ENCODE results near the gene DLG4. TPM values are rescaled to one million over a fixed set of nuclear protein-coding genes. Genes with fewer than 3 reads are reported as not detected.
"Not testable (repeated sequence)": the region's sequence is repeated elsewhere in the genome, so short reads cannot be mapped to it uniquely, and the experiment has no call there.

Gene DLG4
- total and polyA plus RNA-seq, 10 donors, result 3.0 to 38.5 (median 23.5) TPM

- no peaks in the 10 kb centered on the region for H3K27me3 ChIP-seq (replicated peaks in 1 of 7)
- H3K27ac ChIP-seq, result no peak overlapping the region
- H3K4me1 ChIP-seq, result peaks cover 27 to 66% (median 48%) of the 10 kb centered on the region in 6 donors
- no peak overlapping the region for H3K4me3 ChIP-seq
- intact Hi-C loops (cut with DNase I; ENCODE audit: low total_unique reads), result no loop called here
- no peaks in the 10 kb centered on the region for H3K9me3 ChIP-seq
- TF ChIP-seq CTCF (IDR thresholded peaks at IDR 0.05 in 8 of 11, conservative IDR thresholded peaks at IDR 0.05 in 3 of 11) (no peak), POLR2A (IDR thresholded peaks at IDR 0.05) (no peak), POLR2AphosphoS5 (IDR thresholded peaks at IDR 0.05) (no peak)
- DNase-seq, result no peak
- peaks cover 0 to 54% (median 36%) of the 10 kb centered on the region in 6 donors for H3K36me3 ChIP-seq
- 91 to 95% (median 94%) methylated on average over 5 of the region's 5 CpGs for WGBS, 5 donors
These were observed 27.1 kb upstream of the DLG4 start for GRCh38 chr17:7246779-7247178.

GRCh38 chr17:7243838-7244237 is 24.2 kb upstream of the DLG4 start:
- TF ChIP-seq POLR2AphosphoS5 (IDR thresholded peaks at IDR 0.05), result peak in 2 of 3 donors; percentile 19 to 26
- H3K9me3 ChIP-seq; DNase-seq; H3K27me3 ChIP-seq (replicated peaks in 1 of 7); intact Hi-C loops (cut with DNase I; ENCODE audit: low total_unique reads): not testable (repeated sequence)
- Histone ChIP-seq H3K27ac (peak overlapping the region in 7 of 8 donors; percentile 96 to 99 (median 99)), H3K4me3 (peak overlapping the region in 2 of 8 donors; percentile 98 to 99), H3K36me3 (peaks cover 0 to 62% (median 45%) of the 10 kb centered on the region in 6 donors), H3K4me1 (peaks cover 28 to 64% (median 49%) of the 10 kb centered on the region in 6 donors)
- WGBS, 5 donors, result 83 to 92% (median 88%) methylated on average over 9 to 10 of the region's 10 CpGs

- Histone ChIP-seq H3K4me1 (peaks cover 25 to 60% (median 44%) of the 10 kb centered on the region in 6 donors), H3K27me3 (replicated peaks in 1 of 7) (no peaks in the 10 kb centered on the region), H3K9me3 (no peaks in the 10 kb centered on the region), H3K36me3 (peaks cover 0 to 62% (median 45%) of the 10 kb centered on the region in 6 donors), H3K4me3 (peak overlapping the region; percentile 69 to 99 (median 94)), H3K27ac (peak overlapping the region; percentile 85 to 99 (median 98))
- no peak for TF ChIP-seq CTCF (IDR thresholded peaks at IDR 0.05 in 8 of 11, conservative IDR thresholded peaks at IDR 0.05 in 3 of 11)
- no peak for TF ChIP-seq POLR2AphosphoS5 (IDR thresholded peaks at IDR 0.05)
- TF ChIP-seq POLR2A (IDR thresholded peaks at IDR 0.05), result no peak
- intact Hi-C loops (cut with DNase I; ENCODE audit: low total_unique reads), result no loop called here
- DNase-seq, result no peak
- 43 to 63% (median 52%) methylated on average over 2 of the region's 2 CpGs for WGBS, 5 donors
These were observed 23.8 kb upstream of the DLG4 start for GRCh38 chr17:7243453-7243729.

GRCh38 chr17:7242717-7243452 is 23.2 kb upstream of the DLG4 start:
- peaks cover 25 to 55% (median 40%) of the 10 kb centered on the region in 6 donors for H3K4me1 ChIP-seq
- H3K9me3 ChIP-seq, result no peaks in the 10 kb centered on the region
- peak overlapping the region; percentile 85 to 99 (median 98) for H3K27ac ChIP-seq
- intact Hi-C loops (cut with DNase I; ENCODE audit: low total_unique reads), result no loop called here
- H3K36me3 ChIP-seq, result peaks cover 0 to 61% (median 45%) of the 10 kb centered on the region in 6 donors
- H3K4me3 ChIP-seq, result peak overlapping the region; percentile 69 to 99 (median 94)
- TF ChIP-seq POLR2AphosphoS5 (IDR thresholded peaks at IDR 0.05) (peak; percentile 96), POLR2A (IDR thresholded peaks at IDR 0.05) (peak in 2 of 3 donors; percentile 15 to 81), CTCF (IDR thresholded peaks at IDR 0.05 in 8 of 11, conservative IDR thresholded peaks at IDR 0.05 in 3 of 11) (peak in 3 of 11 experiments; percentile 11 to 36 (median 27))
- H3K27me3 ChIP-seq (replicated peaks in 1 of 7), result no peaks in the 10 kb centered on the region
- 1 to 3% (median 2%) methylated on average over 43 to 49 of the region's 49 CpGs for WGBS, 5 donors
- peak; percentile 97 for DNase-seq
